ENCODE measurements around the gene C1QTNF2.

C1QTNF2 gene

GRCh38 chr5:160357861-160358411 is 12.5 kb downstream of the C1QTNF2 start:
- Histone ChIP-seq H3K9me3 (no peaks in the 10 kb centered on the region), H3K4me1 (ENCODE audit: control insufficient read depth in 1 of 2, insufficient read depth in 1 of 2, low read depth in 1 of 2, low read length in 1 of 2) (no peaks in the 10 kb centered on the region), H3K27ac (no peak overlapping the region), H3K36me3 (no peaks in the 10 kb centered on the region), H3K27me3 (peaks cover 7% of the 10 kb centered on the region), H3K4me3 (ENCODE audit: low read depth in 1 of 2, low read length in 1 of 2) (no peak overlapping the region)
- TF ChIP-seq, protein P1, sequence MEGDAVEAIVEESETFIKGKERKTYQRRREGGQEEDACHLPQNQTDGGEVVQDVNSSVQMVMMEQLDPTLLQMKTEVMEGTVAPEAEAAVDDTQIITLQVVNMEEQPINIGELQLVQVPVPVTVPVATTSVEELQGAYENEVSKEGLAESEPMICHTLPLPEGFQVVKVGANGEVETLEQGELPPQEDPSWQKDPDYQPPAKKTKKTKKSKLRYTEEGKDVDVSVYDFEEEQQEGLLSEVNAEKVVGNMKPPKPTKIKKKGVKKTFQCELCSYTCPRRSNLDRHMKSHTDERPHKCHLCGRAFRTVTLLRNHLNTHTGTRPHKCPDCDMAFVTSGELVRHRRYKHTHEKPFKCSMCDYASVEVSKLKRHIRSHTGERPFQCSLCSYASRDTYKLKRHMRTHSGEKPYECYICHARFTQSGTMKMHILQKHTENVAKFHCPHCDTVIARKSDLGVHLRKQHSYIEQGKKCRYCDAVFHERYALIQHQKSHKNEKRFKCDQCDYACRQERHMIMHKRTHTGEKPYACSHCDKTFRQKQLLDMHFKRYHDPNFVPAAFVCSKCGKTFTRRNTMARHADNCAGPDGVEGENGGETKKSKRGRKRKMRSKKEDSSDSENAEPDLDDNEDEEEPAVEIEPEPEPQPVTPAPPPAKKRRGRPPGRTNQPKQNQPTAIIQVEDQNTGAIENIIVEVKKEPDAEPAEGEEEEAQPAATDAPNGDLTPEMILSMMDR (IDR thresholded peaks at IDR 0.05) = no peak

DNA sequence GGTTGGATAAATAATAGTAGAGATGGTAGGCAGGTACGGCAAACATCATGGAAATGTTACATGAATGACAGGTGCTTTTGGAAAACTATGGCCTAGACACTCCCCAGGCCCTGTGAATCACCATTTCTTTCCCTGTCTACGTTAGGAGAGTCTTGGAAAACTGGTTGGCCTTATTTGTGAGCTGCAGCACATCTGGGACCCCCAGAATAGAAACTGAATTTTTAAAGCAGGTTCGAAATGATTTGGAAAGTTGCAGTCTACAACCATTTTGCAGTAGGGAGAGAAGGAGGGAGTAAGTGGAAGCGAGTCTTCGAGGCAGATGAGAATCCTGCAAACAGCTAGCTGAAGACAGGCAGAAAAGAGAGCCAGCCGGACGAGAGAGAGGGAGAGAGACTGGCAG is 13.0 kb downstream of the C1QTNF2 start:
- H3K9me3 ChIP-seq = no peaks in the 10 kb centered on the region
- H3K27ac ChIP-seq = no peak overlapping the region
- no peaks in the 10 kb centered on the region for H3K36me3 ChIP-seq
- H3K4me3 ChIP-seq (ENCODE audit: low read depth in 1 of 2, low read length in 1 of 2) = no peak overlapping the region
- no peaks in the 10 kb centered on the region for H3K4me1 ChIP-seq (ENCODE audit: control insufficient read depth in 1 of 2, insufficient read depth in 1 of 2, low read depth in 1 of 2, low read length in 1 of 2)
- TF ChIP-seq, protein P1 (IDR thresholded peaks at IDR 0.05) = no peak
- H3K27me3 ChIP-seq = peaks cover 7% of the 10 kb centered on the region

- Histone ChIP-seq H3K36me3 (no peaks in the 10 kb centered on the region), H3K9me3 (no peaks in the 10 kb centered on the region), H3K4me1 (ENCODE audit: control insufficient read depth in 1 of 2, insufficient read depth in 1 of 2, low read depth in 1 of 2, low read length in 1 of 2) (no peaks in the 10 kb centered on the region), H3K27ac (no peak overlapping the region), H3K27me3 (peaks cover 7% of the 10 kb centered on the region), H3K4me3 (ENCODE audit: low read depth in 1 of 2, low read length in 1 of 2) (no peak overlapping the region)
- TF ChIP-seq, protein P1 (IDR thresholded peaks at IDR 0.05) = no peak
These were observed 13.7 kb downstream of the C1QTNF2 start for GRCh38 chr5:160356550-160357347.

DNA sequence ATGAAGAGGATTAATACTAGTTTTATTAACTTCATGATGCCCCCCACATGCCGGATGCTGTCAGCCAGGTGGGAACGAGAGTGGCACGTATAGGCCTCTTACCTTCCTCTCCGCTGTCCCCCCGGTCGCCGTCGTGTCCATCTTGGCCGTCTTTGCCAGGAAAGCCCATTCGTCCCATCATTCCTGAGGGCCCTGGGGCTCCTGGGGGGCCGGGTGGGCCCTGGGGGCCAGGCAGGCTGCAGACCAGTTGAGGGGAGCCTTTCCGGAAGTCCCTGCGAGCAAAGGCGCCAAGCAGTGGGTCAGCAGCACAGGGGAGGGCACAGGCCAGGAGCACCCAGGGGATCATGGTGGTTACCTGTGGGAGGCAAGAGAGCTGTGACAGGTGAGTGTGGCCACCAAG is 15.8 kb downstream of the C1QTNF2 start:
- Histone ChIP-seq H3K27me3 (peaks cover 2% of the 10 kb centered on the region), H3K9me3 (no peaks in the 10 kb centered on the region), H3K27ac (no peak overlapping the region), H3K4me1 (ENCODE audit: control insufficient read depth in 1 of 2, insufficient read depth in 1 of 2, low read depth in 1 of 2, low read length in 1 of 2) (no peaks in the 10 kb centered on the region), H3K4me3 (ENCODE audit: low read depth in 1 of 2, low read length in 1 of 2) (no peak overlapping the region), H3K36me3 (no peaks in the 10 kb centered on the region)
- TF ChIP-seq, protein P1 (IDR thresholded peaks at IDR 0.05) = no peak

GRCh38 chr5:160353379-160353778 is 17.0 kb downstream of the C1QTNF2 start:
- Histone ChIP-seq H3K4me3 (ENCODE audit: low read depth in 1 of 2, low read length in 1 of 2) (no peak overlapping the region), H3K27ac (no peak overlapping the region), H3K27me3 (no peaks in the 10 kb centered on the region), H3K36me3 (no peaks in the 10 kb centered on the region), H3K9me3 (no peaks in the 10 kb centered on the region), H3K4me1 (ENCODE audit: control insufficient read depth in 1 of 2, insufficient read depth in 1 of 2, low read depth in 1 of 2, low read length in 1 of 2) (no peaks in the 10 kb centered on the region)
- TF ChIP-seq, protein P1 (IDR thresholded peaks at IDR 0.05) = no peak

Measured in neutrophil (primary cell).